LNCAP (cell line): ENCODE data around the gene TARS2.

Source experiments
- TF ChIP-seq, protein P1 (sequence below): fragments of 450-650 bp; IDR thresholded peaks from 2 replicates; pipeline ENCODE4 v1.5.1; 2017; ENCODE audit warnings: mild to moderate bottlenecking

TARS2 gene

DNA sequence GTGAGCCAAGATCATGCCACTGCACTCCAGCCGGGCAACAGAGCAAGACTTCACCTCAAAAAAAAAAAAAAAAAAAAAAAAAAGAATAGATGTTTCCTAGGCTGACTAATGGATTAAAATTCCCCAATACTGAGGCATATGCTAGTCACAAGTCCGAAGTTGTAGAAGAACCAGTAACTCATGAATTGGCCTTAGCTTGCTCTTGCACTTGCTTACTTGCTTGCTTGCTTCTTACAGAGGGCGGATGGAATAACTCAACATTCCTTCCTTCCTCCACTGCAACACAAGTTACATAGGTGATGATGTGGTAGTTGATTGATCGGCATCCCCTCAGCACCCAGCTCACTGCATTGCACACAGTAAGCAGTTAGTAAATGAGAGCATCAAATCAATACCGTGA is 2.8 kb upstream of the TARS2 start:
- TF ChIP-seq, protein P1, sequence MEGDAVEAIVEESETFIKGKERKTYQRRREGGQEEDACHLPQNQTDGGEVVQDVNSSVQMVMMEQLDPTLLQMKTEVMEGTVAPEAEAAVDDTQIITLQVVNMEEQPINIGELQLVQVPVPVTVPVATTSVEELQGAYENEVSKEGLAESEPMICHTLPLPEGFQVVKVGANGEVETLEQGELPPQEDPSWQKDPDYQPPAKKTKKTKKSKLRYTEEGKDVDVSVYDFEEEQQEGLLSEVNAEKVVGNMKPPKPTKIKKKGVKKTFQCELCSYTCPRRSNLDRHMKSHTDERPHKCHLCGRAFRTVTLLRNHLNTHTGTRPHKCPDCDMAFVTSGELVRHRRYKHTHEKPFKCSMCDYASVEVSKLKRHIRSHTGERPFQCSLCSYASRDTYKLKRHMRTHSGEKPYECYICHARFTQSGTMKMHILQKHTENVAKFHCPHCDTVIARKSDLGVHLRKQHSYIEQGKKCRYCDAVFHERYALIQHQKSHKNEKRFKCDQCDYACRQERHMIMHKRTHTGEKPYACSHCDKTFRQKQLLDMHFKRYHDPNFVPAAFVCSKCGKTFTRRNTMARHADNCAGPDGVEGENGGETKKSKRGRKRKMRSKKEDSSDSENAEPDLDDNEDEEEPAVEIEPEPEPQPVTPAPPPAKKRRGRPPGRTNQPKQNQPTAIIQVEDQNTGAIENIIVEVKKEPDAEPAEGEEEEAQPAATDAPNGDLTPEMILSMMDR, result no peak

DNA sequence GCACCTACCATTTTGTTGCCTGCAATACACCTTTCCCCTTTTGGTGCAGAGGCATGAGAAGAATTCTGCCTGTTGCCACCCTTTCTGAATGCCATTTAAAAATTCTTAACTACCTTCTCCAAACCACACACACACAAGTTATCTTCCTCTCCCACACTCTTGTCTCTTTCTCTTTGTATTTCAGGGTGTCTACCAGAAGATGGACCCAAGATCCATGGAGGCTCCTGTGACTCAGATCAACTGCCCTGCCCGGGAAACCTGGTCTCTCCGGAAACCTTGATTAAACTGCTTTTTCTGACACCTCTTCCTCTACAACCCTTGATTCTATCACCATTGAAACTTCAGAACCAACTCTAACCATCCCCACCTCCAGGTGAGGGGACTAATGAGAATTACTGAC is 2.4 kb upstream of the TARS2 start:
- TF ChIP-seq, protein P1, result no peak

DNA sequence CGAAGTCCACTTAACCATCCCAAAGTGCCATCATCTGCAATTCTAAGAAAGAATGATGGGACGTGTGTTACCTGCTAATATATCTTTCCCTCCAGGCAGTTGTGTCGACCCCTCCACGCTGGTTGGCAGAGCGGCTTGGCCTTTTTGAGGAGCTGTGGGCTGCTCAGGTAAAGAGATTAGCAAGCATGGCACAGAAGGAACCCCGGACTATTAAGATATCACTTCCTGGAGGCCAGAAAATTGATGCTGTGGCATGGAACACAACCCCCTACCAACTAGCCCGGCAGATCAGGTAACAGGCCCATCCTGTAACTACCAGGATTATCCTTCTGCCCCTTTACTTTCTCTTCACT is 520 bp downstream of the TARS2 start:
- TF ChIP-seq, protein P1, result no peak

DNA sequence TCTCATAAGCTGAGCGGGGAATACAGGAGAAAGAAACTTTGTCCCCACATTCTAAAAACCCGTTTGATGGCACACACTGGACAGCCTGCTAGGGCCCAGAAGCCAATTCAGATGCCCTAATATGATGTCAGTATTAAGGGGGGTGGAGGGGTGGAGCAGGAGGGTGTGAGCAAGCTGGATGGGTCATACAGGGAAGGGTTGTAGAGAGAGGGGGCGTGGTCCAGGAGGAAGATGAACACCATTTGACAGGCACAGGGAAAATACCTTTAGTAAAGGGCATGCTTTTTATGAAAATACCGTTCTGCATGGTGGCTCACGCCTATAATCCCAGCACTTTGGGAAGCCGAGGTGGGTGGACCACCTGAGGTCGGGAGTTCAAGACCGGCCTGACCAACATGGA is 6.0 kb downstream of the TARS2 start:
- TF ChIP-seq, protein P1, result no peak

DNA sequence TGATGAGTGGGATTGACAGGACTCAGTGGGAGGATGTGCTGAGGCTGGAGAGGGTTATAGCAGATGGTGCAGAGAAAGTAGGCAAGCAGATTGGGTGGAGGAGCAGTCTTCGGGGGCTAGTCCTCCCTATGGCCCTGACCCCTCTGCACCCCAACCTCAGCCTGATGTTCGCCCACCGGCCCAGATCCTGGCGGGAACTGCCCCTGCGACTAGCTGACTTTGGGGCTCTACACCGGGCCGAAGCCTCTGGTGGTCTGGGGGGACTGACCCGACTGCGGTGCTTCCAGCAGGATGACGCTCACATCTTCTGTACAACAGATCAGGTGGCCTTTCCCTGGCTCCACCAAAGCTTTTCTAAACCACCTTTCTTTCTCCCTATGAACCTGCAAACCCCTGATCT is 11.1 kb downstream of the TARS2 start:
- TF ChIP-seq, protein P1, result no peak

DNA sequence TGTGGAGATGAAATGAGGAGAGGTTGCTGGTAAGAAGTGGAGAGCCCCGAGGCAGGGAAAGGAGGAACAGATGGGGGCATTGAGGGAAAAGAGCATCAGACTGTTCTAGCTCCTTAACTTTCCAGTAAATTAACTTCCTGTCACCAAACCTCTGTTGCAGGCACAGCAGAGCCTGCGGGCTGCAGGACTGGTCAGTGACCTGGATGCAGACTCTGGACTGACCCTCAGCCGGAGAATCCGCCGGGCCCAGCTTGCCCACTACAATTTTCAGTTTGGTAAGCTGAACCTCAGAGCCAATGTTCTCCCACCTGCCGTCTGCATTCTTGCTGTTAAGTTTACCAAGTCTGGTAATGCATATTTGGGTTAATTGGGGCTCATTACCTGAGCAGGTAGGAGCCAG is 18.2 kb downstream of the TARS2 start:
- TF ChIP-seq, protein P1, result no peak

DNA sequence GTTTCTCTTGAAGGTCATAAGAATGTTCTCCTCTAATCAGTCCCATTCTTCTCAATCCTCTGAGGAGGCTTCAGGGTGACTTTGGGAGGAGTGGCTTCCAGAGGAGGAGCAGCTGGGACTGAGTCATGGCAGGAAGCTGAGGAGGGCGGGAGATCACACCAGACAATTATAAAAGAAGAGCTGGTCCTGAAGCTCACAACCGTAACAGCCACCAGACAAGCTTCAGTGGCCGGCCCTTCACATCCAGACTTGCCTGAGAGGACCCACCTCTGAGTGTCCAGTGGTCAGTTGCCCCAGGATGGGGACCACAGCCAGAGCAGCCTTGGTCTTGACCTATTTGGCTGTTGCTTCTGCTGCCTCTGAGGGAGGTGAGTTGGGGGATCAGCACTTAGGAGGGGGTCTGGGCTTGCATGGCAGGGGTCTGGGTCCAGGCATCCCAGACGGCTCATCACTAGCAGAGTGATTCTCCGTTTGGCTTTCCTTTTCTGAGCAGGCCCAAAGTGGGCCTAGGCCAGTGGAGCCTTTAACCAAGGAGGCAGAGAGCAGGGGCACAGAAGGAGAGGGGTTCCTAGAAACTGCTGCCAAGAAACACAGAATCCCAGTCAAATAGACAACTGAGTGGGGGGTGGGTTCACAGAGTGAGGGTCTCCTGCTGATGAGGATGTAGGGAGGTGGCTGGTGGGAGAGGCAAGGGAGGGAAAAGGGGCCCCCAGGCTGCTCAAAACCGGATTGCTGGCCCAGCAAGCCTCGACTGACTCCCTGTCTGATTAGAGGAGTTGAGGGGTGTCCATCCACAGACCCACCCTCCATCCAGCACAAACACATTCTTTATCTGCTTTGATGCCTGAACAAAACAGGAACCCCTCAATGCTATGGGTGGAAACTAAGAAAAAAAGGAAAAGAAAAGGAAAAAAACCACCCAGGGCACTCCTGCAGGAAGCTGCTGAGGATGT is 21.0 kb downstream of the TARS2 start, which contains the start of gene ECM1:
TSS of gene ECM1 (plus strand) at position 198 of the 953 bp plus-strand sequence. CDS start at position 299, 101 bp downstream.
- TF ChIP-seq, protein P1, result no peak
